NB4 (cell line): ENCODE measurements around the gene PCDHGA10.
"Not testable (repeated sequence)": the region's sequence is repeated elsewhere in the genome, so short reads cannot be mapped to it uniquely, and the experiment has no call there.

Source experiments
- CTCF ChIP-seq: IDR thresholded peaks from one replicate; pipeline ENCODE4 v1.5.1; 2012; ENCODE audit warnings: low read depth, low read length
- MAX ChIP-seq: IDR thresholded peaks from 2 replicates; pipeline ENCODE4 v1.6.1; 2011; ENCODE audit warnings: low read depth, low read length
- MYC ChIP-seq: IDR thresholded peaks from 2 replicates; pipeline ENCODE4 v1.6.1; 2011; ENCODE audit warnings: low read depth, low read length

GRCh38 chr5:141432308-141432707, 19.5 kb downstream of the PCDHGA10 start:
- not testable (repeated sequence) for TF ChIP-seq CTCF, MYC, MAX
